GM18867 (cell line): Measurements from ENCODE around the gene PGLYRP2.

Source experiments
- ATAC-seq: cut with Tn5 transposase; IDR thresholded peaks from one replicate; pipeline ENCODE4 v1.9.1; 2021; ENCODE audit warnings: mild to moderate bottlenecking, moderate library complexity; ENCODE audit not compliant: unreplicated experiment

Gene PGLYRP2

GRCh38 chr19:15427991-15428471 is 51.3 kb downstream of the PGLYRP2 start:
- no peak for ATAC-seq

GRCh38 chr19:15427350-15427700 is 52.0 kb downstream of the PGLYRP2 start:
- ATAC-seq: no peak

- no peak for ATAC-seq
Observed at GRCh38 chr19:15426485-15427349, 52.6 kb downstream of the PGLYRP2 start.

- ATAC-seq: no peak
Observed at GRCh38 chr19:15425321-15425950, 53.9 kb downstream of the PGLYRP2 start.

- no peak for ATAC-seq
Observed at GRCh38 chr19:15424692-15425272, 54.5 kb downstream of the PGLYRP2 start.

GRCh38 chr19:15424121-15424520 is 55.2 kb downstream of the PGLYRP2 start:
- no peak for ATAC-seq

GRCh38 chr19:15423130-15423529 is 56.2 kb downstream of the PGLYRP2 start:
- no peak for ATAC-seq

- no peak for ATAC-seq
Observed at GRCh38 chr19:15422296-15423075, 56.8 kb downstream of the PGLYRP2 start.

- ATAC-seq: no peak
Observed at GRCh38 chr19:15421721-15422260, 57.5 kb downstream of the PGLYRP2 start.

- ATAC-seq: no peak
Observed at GRCh38 chr19:15421136-15421695, 58.1 kb downstream of the PGLYRP2 start.

- ATAC-seq: no peak
Observed at GRCh38 chr19:15419413-15420025, 59.8 kb downstream of the PGLYRP2 start.
